H9 (cell line): ENCODE results near the gene TMEM272. TPM values are rescaled to one million over a fixed set of nuclear protein-coding genes. Genes with fewer than 3 reads are reported as not detected.

Experiments
- DNase-seq: peaks from one replicate; pipeline ENCODE4 v3.0.0-alpha.2; 2017
- H2AFZ ChIP-seq: one replicate; pipeline ENCODE4 v1.6.1; 2013; ENCODE audit warnings: mild to moderate bottlenecking, low read length, control low read depth, moderate library complexity
- H2AK5ac ChIP-seq: 2 replicates; pipeline ENCODE4 v1.6.1; 2013; ENCODE audit warnings: low read length, control low read depth, mixed read lengths; ENCODE audit not compliant: insufficient read length
- H2BK120ac ChIP-seq: one replicate; pipeline ENCODE4 v1.6.1; 2013; ENCODE audit warnings: low read depth, mild to moderate bottlenecking, low read length, control low read depth, inconsistent platforms; ENCODE audit not compliant: poor library complexity, severe bottlenecking
- H2BK12ac ChIP-seq: 2 replicates; pipeline ENCODE4 v1.6.1; 2013; ENCODE audit warnings: low read length, control low read depth, mixed read lengths, low read depth; ENCODE audit not compliant: insufficient read length
- H2BK15ac ChIP-seq: 2 replicates; pipeline ENCODE4 v1.6.1; 2013; ENCODE audit warnings: low read depth, low read length, control low read depth
- H2BK20ac ChIP-seq: one replicate; pipeline ENCODE4 v1.6.1; 2013; ENCODE audit warnings: low read depth, mild to moderate bottlenecking, low read length, control low read depth, inconsistent platforms; ENCODE audit not compliant: poor library complexity, severe bottlenecking
- H2BK5ac ChIP-seq: 2 replicates; pipeline ENCODE4 v1.6.1; 2013; ENCODE audit warnings: low read length, control low read depth, mixed read lengths; ENCODE audit not compliant: insufficient read length
- H3K14ac ChIP-seq: 2 replicates; pipeline ENCODE4 v1.6.1; 2013; ENCODE audit warnings: low read length, control low read depth; ENCODE audit not compliant: insufficient read depth
- H3K18ac ChIP-seq: 2 replicates; pipeline ENCODE4 v1.6.1; 2013; ENCODE audit warnings: low read depth, mild to moderate bottlenecking, mixed read lengths, low read length, control low read depth; ENCODE audit not compliant: insufficient read length
- H3K23ac ChIP-seq: 2 replicates; pipeline ENCODE4 v1.6.1; 2013; ENCODE audit warnings: low read length, control low read depth, mixed read lengths, low read depth; ENCODE audit not compliant: insufficient read length
- H3K23me2 ChIP-seq: 2 replicates; pipeline ENCODE4 v1.6.1; 2013; ENCODE audit warnings: low read depth, mild to moderate bottlenecking, mixed read lengths, low read length, control low read depth; ENCODE audit not compliant: insufficient read length, poor library complexity, severe bottlenecking
- H3K27ac ChIP-seq: 2 replicates; pipeline ENCODE4 v1.5.1; 2013; ENCODE audit warnings: low read length, control low read depth, mixed read lengths, low read depth; ENCODE audit not compliant: insufficient read length
- H3K27me3 ChIP-seq: 2 replicates; pipeline ENCODE4 v1.6.1; 2013; ENCODE audit warnings: low read length, control low read depth, inconsistent platforms; ENCODE audit not compliant: insufficient read depth
- H3K4ac ChIP-seq: 2 replicates; pipeline ENCODE4 v1.6.1; 2013; ENCODE audit warnings: low read depth, mild to moderate bottlenecking, control low read depth, inconsistent platforms, low read length, moderate library complexity
- H3K4me1 ChIP-seq: 2 replicates; pipeline ENCODE4 v1.6.1; 2013; ENCODE audit warnings: low read length, control low read depth, inconsistent platforms; ENCODE audit not compliant: insufficient read depth
- H3K4me2 ChIP-seq: 2 replicates; pipeline ENCODE4 v1.6.1; 2013; ENCODE audit warnings: low read length, control low read depth, mixed read lengths; ENCODE audit not compliant: insufficient read length, insufficient read depth
- H3K56ac ChIP-seq: 2 replicates; pipeline ENCODE4 v1.6.1; 2013; ENCODE audit warnings: low read depth, mild to moderate bottlenecking, mixed read lengths, low read length, control low read depth; ENCODE audit not compliant: insufficient read length
- H3K79me1 ChIP-seq: 2 replicates; pipeline ENCODE4 v1.6.1; 2013; ENCODE audit warnings: low read depth, mild to moderate bottlenecking, moderate library complexity, low read length, control low read depth, inconsistent platforms; ENCODE audit not compliant: insufficient read depth, poor library complexity, severe bottlenecking
- H3K79me2 ChIP-seq: 2 replicates; pipeline ENCODE4 v1.6.1; 2013; ENCODE audit warnings: low read length, control low read depth, inconsistent platforms; ENCODE audit not compliant: insufficient read depth
- H3K9ac ChIP-seq: 2 replicates; pipeline ENCODE4 v1.6.1; 2013; ENCODE audit warnings: low read length, control low read depth, mixed read lengths; ENCODE audit not compliant: insufficient read length; ENCODE audit errors: extremely low read depth
- H3K9me3 ChIP-seq: one replicate; pipeline ENCODE4 v1.6.1; 2013; ENCODE audit warnings: low read depth, low read length, inconsistent platforms; ENCODE audit not compliant: control insufficient read depth
- H3T11ph ChIP-seq: one replicate; pipeline ENCODE4 v1.6.1; 2013; ENCODE audit warnings: mild to moderate bottlenecking, low read length, control low read depth, inconsistent platforms
- H4K20me1 ChIP-seq: one replicate; pipeline ENCODE4 v1.6.1; 2013; ENCODE audit not compliant: control insufficient read depth, insufficient read length, insufficient read depth
- H4K5ac ChIP-seq: 2 replicates; pipeline ENCODE4 v1.6.1; 2013; ENCODE audit warnings: low read depth, mild to moderate bottlenecking, mixed read lengths, low read length, control low read depth; ENCODE audit not compliant: insufficient read length
- H4K8ac ChIP-seq: replicated peaks from 2 replicates; pipeline ENCODE4 v1.6.1; 2013; ENCODE audit warnings: low read length, control low read depth, mixed read lengths, low read depth; ENCODE audit not compliant: insufficient read length
- H4K91ac ChIP-seq: 2 replicates; pipeline ENCODE4 v1.6.1; 2013; ENCODE audit warnings: low read depth, mild to moderate bottlenecking, moderate library complexity, mixed read lengths, low read length, control low read depth; ENCODE audit not compliant: insufficient read length
- H3K27ac Mint-ChIP-seq, 3 experiments: 2 replicates in 2 of 3; 3 replicates in 1 of 3; pipeline ENCODE4 v1.8.0; 2020 to 2021; ENCODE audit warnings: mixed read lengths in 3 of 3, mild to moderate bottlenecking in 1 of 3, moderate library complexity in 1 of 3
- H3K27me3 Mint-ChIP-seq: 2 replicates; pipeline ENCODE4 v1.8.0; 2021; ENCODE audit warnings: low read depth, mild to moderate bottlenecking, moderate library complexity, mixed read lengths
- H3K36me3 Mint-ChIP-seq, 3 experiments: 2 replicates in 2 of 3; 3 replicates in 1 of 3; pipeline ENCODE4 v1.8.0; 2020 to 2021; ENCODE audit warnings: low read depth in 3 of 3, mixed read lengths in 3 of 3; ENCODE audit not compliant: insufficient read depth in 1 of 3
- H3K4me1 Mint-ChIP-seq, 2 experiments: 2 replicates each; pipeline ENCODE4 v1.8.0; 2020; ENCODE audit warnings: mixed read lengths in 2 of 2
- H3K4me3 Mint-ChIP-seq, 2 experiments: 2 replicates in 1 of 2; 3 replicates in 1 of 2; pipeline ENCODE4 v1.8.0; 2020 to 2021; ENCODE audit warnings: mild to moderate bottlenecking in 2 of 2, mixed read lengths in 2 of 2, moderate library complexity in 1 of 2
- H3K9me3 Mint-ChIP-seq, 2 experiments: 2 replicates in 1 of 2; 3 replicates in 1 of 2; pipeline ENCODE4 v1.8.0; 2020; ENCODE audit warnings: mild to moderate bottlenecking in 2 of 2, mixed read lengths in 2 of 2, moderate library complexity in 1 of 2
- whole genome bisulfite sequencing: extraction: QIAGEN DNeasy Blood & Tissue Kit; methylation state at CpG from one replicate; pipeline ENCODE4 v1.1.7; 2013; ENCODE audit warnings: missing lambda C conversion rate, low lambda C conversion rate, mixed read lengths; ENCODE audit not compliant: insufficient read length; ENCODE audit errors: extremely low coverage; 5-methylcytosine and 5-hydroxymethylcytosine counted together
- total RNA-seq: library from RNA; stranded (reverse); gene quantifications from 2 replicates; pipeline ENCODE4 v1.2.1, GENCODE V29; 2021
- TF ChIP-seq, protein P1 (sequence below): fragments of 200-600 bp; sonication (generic); conservative IDR thresholded peaks from 3 replicates; pipeline ENCODE4 v1.8.0; 2021; ENCODE audit warnings: antibody characterized with exemption, mild to moderate bottlenecking

TMEM272 gene
- total RNA-seq, 1 experiment from 2014 or later = not detected

DNA sequence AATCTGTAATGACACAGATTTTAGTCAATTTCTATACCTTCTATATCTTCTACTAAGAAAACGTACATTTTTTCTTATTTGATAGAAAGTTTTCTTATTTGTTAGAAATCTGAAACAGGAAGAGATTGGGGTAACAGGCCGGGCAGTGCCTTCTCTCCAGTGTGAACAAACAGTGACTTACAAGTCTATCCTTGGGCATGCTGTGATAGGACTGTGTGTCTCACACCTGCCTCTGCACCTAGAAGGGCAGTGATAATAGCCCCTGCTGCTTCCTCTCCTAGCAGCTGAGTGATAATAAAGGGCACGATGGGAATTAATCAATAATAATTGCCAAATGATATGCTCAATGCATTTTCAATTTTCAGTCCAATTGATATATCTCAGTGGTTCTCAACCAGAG is 1.4 kb downstream of the TMEM272 start:
- no peak overlapping the region for H3K18ac ChIP-seq
- H3T11ph ChIP-seq = no peak overlapping the region
- H3K23ac ChIP-seq = no peak overlapping the region
- peaks cover 10 to 11% of the 10 kb centered on the region in 2 experiments; a peak in 4 of 5 replicates for H3K9me3 Mint-ChIP-seq
- H3K27ac Mint-ChIP-seq = no peak overlapping the region
- no CpG with 5 or more reads among the region's 3 CpGs for WGBS
- peaks cover 0 to 3% (median 0%) of the 10 kb centered on the region in 3 experiments; a peak in 1 of 7 replicates for H3K36me3 Mint-ChIP-seq
- H3K4me2 ChIP-seq = no peak overlapping the region
- no peak overlapping the region for H2BK5ac ChIP-seq
- no peak overlapping the region for H3K4me3 Mint-ChIP-seq
- TF ChIP-seq, protein P1, sequence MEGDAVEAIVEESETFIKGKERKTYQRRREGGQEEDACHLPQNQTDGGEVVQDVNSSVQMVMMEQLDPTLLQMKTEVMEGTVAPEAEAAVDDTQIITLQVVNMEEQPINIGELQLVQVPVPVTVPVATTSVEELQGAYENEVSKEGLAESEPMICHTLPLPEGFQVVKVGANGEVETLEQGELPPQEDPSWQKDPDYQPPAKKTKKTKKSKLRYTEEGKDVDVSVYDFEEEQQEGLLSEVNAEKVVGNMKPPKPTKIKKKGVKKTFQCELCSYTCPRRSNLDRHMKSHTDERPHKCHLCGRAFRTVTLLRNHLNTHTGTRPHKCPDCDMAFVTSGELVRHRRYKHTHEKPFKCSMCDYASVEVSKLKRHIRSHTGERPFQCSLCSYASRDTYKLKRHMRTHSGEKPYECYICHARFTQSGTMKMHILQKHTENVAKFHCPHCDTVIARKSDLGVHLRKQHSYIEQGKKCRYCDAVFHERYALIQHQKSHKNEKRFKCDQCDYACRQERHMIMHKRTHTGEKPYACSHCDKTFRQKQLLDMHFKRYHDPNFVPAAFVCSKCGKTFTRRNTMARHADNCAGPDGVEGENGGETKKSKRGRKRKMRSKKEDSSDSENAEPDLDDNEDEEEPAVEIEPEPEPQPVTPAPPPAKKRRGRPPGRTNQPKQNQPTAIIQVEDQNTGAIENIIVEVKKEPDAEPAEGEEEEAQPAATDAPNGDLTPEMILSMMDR = no peak
- H3K4me1 Mint-ChIP-seq = peaks cover 9 to 12% of the 10 kb centered on the region in 2 experiments
- H3K79me1 ChIP-seq = no peaks in the 10 kb centered on the region
- H4K5ac ChIP-seq = no peak overlapping the region
- no peak overlapping the region for H2AK5ac ChIP-seq
- no peak overlapping the region for H3K27ac ChIP-seq
- no peak overlapping the region for H3K56ac ChIP-seq
- H3K79me2 ChIP-seq = no peaks in the 10 kb centered on the region
- no peaks in the 10 kb centered on the region for H4K20me1 ChIP-seq
- no peaks in the 10 kb centered on the region for H3K27me3 ChIP-seq
- no peak overlapping the region for H2BK12ac ChIP-seq
- no peak overlapping the region for H2AFZ ChIP-seq
- no peak for DNase-seq
- no peaks in the 10 kb centered on the region for H3K23me2 ChIP-seq
- no peaks in the 10 kb centered on the region for H3K9me3 ChIP-seq
- H4K91ac ChIP-seq = no peak overlapping the region
- peaks cover 1% of the 10 kb centered on the region for H3K27me3 Mint-ChIP-seq
- H3K14ac ChIP-seq = no peak overlapping the region
- no peak overlapping the region for H4K8ac ChIP-seq
- no peaks in the 10 kb centered on the region for H3K4me1 ChIP-seq
- H2BK120ac ChIP-seq = no peak overlapping the region
- H3K9ac ChIP-seq = no peak overlapping the region
- H2BK20ac ChIP-seq = no peak overlapping the region
- no peak overlapping the region for H2BK15ac ChIP-seq
- no peak overlapping the region for H3K4ac ChIP-seq
